ENCODE measurements around the gene SORBS1. TPM values are rescaled to one million over a fixed set of nuclear protein-coding genes. Genes with fewer than 3 reads are reported as not detected.

Gene SORBS1
- total and polyA plus RNA-seq, 9 of the 15 experiments (the other 6 are each of a cell fraction or from before 2014, with no cell fraction given): 2.0 to 13.3 (median 6.5) TPM

DNA sequence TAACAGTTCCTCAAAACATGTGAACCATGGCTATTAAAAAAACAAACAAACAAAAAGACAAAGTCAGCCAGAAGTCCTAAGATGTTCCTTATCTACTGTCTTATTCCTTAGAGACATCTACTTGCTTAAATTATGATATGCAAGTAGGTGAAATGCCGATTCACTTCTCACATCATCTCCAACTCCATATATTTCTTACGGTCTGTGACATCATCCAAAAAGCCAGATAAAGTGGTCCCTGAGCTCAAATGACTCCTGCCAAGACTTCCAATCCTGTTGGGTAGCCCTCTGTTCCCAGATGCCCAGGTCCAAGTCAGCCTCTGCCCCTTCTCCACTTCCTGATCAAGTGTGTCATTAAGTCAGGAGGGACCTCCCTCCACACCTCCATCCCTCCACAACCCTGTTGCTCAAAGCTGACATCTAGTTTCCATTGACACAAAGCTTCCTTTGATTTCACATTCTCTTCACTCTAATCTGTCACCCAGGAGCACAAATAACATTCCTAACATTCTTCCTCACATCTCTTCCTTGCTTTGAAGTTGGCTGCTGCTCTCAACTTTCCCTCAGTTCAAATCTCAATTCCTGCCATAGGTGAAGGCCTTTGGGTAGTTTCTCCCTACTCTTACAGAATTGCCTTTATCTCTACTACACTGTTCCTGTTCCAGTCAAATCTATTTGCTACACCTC is 214.3 kb downstream of the SORBS1 start:
- Histone ChIP-seq H3K36me3 (ENCODE audit: control insufficient read depth, insufficient read depth, low read length) (no peaks in the 10 kb centered on the region), H3K4me3 (no peak overlapping the region), H3K4me2 (ENCODE audit: insufficient read depth, low read length) (no peak overlapping the region), H2AFZ (ENCODE audit: low read depth, low read length) (no peak overlapping the region), H3K9ac (ENCODE audit: insufficient read depth in 1 of 2, low read depth in 2 of 2, low read length in 2 of 2) (no peak overlapping the region), H3K27ac (ENCODE audit: extremely low read depth, low read depth, low read length) (no peak overlapping the region), H3K27me3 (ENCODE audit: control insufficient read depth in 2 of 2, insufficient read depth in 2 of 2, low read length in 2 of 2) (no peaks in the 10 kb centered on the region), H4K20me1 (replicated peaks; ENCODE audit: control insufficient read depth, insufficient read depth, low read length) (no peaks in the 10 kb centered on the region), H3K9me1 (ENCODE audit: control insufficient read depth, insufficient read depth, low read length) (no peaks in the 10 kb centered on the region), H3K4me1 (replicated peaks in 1 of 2; ENCODE audit: control insufficient read depth in 2 of 2, insufficient read depth in 2 of 2, low read length in 2 of 2) (no peaks in the 10 kb centered on the region; a peak in 1 of 5 replicates), H3K9me3 (replicated peaks; ENCODE audit: control insufficient read depth, insufficient read depth, low read depth, low read length) (no peaks in the 10 kb centered on the region), H3K79me2 (ENCODE audit: control insufficient read depth, insufficient read depth, low read length) (no peaks in the 10 kb centered on the region)
- 28% methylated on average over 2 of the region's 2 CpGs for WGBS (ENCODE audit: insufficient coverage, low coverage, missing lambda C conversion rate)
- BruUV-seq (replicated peaks): no TSS peak
- FAIRE-seq: no peak
- no peak for ATAC-seq
- no peak for DNase-seq (ENCODE audit: extremely low read depth in 1 of 4, low spot score in 3 of 4)
- CTCF ChIA-PET (ENCODE audit: low intra/inter-chr PET ratio): no interaction called here
- intact Hi-C loops (cut with micrococcal nuclease) (no loop called here), in situ Hi-C loops (cut with MboI) (no loop called here)
- POLR2A ChIA-PET: interaction anchor here (0.6 to 0.9 kb wide), 3 partner anchors 12 to 76 kb away, joined by 3 to 5 read pairs (median 3); no protein-coding TSS in a partner anchor
- TF ChIP-seq HEY1 (CRISPR knock-in tag; IDR thresholded peaks at IDR 0.05; ENCODE audit: borderline replicate concordance) (no peak), SAFB (IDR thresholded peaks at IDR 0.05; ENCODE audit: borderline replicate concordance, low read depth, low read length) (no peak), ATF3 (IDR thresholded peaks at IDR 0.05) (peak; percentile 42; the same call in 1 of the 2 replicates), ATF3 (CRISPR knock-in tag; conservative IDR thresholded peaks at IDR 0.05) (no peak), IFI16 (CRISPR knock-in tag; IDR thresholded peaks at IDR 0.05) (no peak), CTBP1 (IDR thresholded peaks at IDR 0.05; ENCODE audit: borderline replicate concordance) (0 out of 2 replicates have a peak, but pooled peaks have one; percentile 29), ATF2 (CRISPR knock-in tag; IDR thresholded peaks at IDR 0.05) (no peak), SIN3B (IDR thresholded peaks at IDR 0.05; ENCODE audit: low read depth) (no peak), ATF7 (IDR thresholded peaks at IDR 0.05) (peak; percentile 52; the same call in 1 of the 2 replicates), JUN (IDR thresholded peaks at IDR 0.05; ENCODE audit: borderline replicate concordance, low read depth, low read length) (no peak), JUN (CRISPR knock-in tag; IDR thresholded peaks at IDR 0.05; ENCODE audit: borderline replicate concordance) (no peak), RUNX1 (IDR thresholded peaks at IDR 0.05; ENCODE audit: low read depth) (no peak), CEBPG (CRISPR knock-in tag; IDR thresholded peaks at IDR 0.05) (no peak; the same call in 1 of the 2 replicates), CEBPG (tag; conservative IDR thresholded peaks at IDR 0.05 in 1 of 2, IDR thresholded peaks at IDR 0.05 in 1 of 2) (peak in 1 of 2 experiments; percentile 55; a peak in 2 of 4 replicates), HDAC8 (tag; IDR thresholded peaks at IDR 0.05) (no peak), C11orf30 (IDR thresholded peaks at IDR 0.05; ENCODE audit: low read depth) (peak; percentile 5; the same call in 1 of the 2 replicates), THRB (CRISPR knock-in tag; conservative IDR thresholded peaks at IDR 0.05) (no peak), RBM34 (IDR thresholded peaks at IDR 0.05; ENCODE audit: borderline replicate concordance, insufficient read depth, low read length) (no peak)
- TF ChIP-seq, protein P1, sequence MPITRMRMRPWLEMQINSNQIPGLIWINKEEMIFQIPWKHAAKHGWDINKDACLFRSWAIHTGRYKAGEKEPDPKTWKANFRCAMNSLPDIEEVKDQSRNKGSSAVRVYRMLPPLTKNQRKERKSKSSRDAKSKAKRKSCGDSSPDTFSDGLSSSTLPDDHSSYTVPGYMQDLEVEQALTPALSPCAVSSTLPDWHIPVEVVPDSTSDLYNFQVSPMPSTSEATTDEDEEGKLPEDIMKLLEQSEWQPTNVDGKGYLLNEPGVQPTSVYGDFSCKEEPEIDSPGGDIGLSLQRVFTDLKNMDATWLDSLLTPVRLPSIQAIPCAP (CRISPR knock-in tag; IDR thresholded peaks at IDR 0.05; ENCODE audit: borderline replicate concordance): no peak
